Epithelial cell of proximal tubule (primary cell): ENCODE data around the gene RBPJ. TPM values are rescaled to one million over a fixed set of nuclear protein-coding genes. Genes with fewer than 3 reads are reported as not detected.

Experiments
- DNase-seq: peaks from one replicate; pipeline ENCODE4 v3.0.0-alpha.2; 2011; ENCODE audit warnings: low read depth
- H3K4me3 ChIP-seq: 2 replicates; pipeline ENCODE4 v1.5.1; 2011; ENCODE audit warnings: low read depth, mild to moderate bottlenecking, low read length
- total RNA-seq: library from RNA; depleted of rRNA; stranded (reverse); fragments of >200 nt; gene quantifications from 2 replicates; pipeline ENCODE4 v1.2.3, GENCODE V29; 2015
- TF ChIP-seq, protein P1 (sequence below): conservative IDR thresholded peaks from 2 replicates; pipeline ENCODE4 v1.5.1; 2012; ENCODE audit warnings: low read depth, mild to moderate bottlenecking, low read length

The RBPJ gene
- total RNA-seq, 1 donor from 2014 or later, result 76.0 TPM

DNA sequence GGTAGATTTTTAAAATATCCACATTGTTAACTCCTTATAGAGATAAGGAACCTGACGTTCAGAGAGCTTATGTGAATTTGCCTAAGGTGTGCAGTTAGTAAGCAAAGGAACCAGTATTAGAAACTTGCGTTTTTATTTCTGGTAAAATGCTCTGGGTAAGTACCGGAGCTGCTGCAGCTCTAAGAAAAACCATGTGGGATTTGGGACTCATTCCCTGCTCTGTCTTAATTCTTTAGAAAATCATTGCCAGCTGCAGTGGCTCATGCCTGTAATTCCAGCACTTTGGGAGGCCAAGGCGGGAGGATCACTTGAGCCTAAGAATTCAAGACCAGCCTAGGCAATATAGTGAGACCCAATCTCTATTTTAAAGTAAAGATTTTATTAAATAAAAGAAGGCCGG, 163.7 kb downstream of the RBPJ start:
- no peak overlapping the region for H3K4me3 ChIP-seq
- DNase-seq, result no peak
- TF ChIP-seq, protein P1, sequence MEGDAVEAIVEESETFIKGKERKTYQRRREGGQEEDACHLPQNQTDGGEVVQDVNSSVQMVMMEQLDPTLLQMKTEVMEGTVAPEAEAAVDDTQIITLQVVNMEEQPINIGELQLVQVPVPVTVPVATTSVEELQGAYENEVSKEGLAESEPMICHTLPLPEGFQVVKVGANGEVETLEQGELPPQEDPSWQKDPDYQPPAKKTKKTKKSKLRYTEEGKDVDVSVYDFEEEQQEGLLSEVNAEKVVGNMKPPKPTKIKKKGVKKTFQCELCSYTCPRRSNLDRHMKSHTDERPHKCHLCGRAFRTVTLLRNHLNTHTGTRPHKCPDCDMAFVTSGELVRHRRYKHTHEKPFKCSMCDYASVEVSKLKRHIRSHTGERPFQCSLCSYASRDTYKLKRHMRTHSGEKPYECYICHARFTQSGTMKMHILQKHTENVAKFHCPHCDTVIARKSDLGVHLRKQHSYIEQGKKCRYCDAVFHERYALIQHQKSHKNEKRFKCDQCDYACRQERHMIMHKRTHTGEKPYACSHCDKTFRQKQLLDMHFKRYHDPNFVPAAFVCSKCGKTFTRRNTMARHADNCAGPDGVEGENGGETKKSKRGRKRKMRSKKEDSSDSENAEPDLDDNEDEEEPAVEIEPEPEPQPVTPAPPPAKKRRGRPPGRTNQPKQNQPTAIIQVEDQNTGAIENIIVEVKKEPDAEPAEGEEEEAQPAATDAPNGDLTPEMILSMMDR, result no peak

Other genes starting within 250 kb of the RBPJ start
- not detected in 2 replicates for gene CCKAR, start 169.5 kb downstream of the RBPJ start, total RNA-seq